ENCODE results near the gene AP4E1. TPM values are rescaled to one million over a fixed set of nuclear protein-coding genes. Genes with fewer than 3 reads are reported as not detected.
"Not testable (repeated sequence)": the region's sequence is repeated elsewhere in the genome, so short reads cannot be mapped to it uniquely, and the experiment has no call there.

The AP4E1 gene
- total RNA-seq, 1 experiment from 2014 or later = 11.8 TPM

DNA sequence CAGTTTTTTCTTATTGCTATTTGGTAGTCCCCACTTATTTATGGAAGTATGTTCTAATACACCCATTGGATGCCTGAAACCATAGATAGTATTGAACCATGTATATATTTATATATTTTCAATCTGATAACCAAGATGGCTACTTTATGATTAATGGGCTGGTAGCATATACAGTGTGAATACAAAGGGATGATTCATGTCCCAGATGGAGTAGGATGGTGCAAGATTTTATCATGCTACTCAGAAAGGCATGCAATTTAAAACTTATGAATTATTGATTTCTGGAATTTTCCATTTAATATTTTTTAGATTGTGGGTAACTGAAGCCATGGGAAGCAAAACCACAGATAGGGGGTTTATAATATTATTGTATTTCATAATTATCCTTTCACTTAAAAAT lies 35.2 kb downstream of the AP4E1 start:
- no peak for DNase-seq (ENCODE audit: extremely low read depth, low read depth)

DNA sequence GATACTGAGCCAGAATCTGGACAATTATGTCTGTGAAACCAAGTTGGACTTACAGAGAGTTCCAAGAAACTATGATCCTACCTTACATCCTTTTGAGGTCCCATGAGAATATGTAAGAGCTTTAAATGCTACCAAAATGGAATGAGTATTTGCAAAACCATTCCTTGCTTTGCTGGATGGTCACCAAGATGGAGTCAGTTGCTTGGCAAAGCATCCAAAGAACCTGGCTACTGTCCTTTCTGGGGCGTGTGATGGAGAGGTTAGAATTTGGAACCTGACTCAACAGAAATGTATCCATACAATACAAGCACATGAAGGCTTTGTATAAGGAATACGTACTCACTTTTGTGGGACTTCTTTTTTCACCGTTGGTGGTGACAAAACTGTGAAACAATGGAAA lies 36.2 kb downstream of the AP4E1 start:
- no peak for DNase-seq (ENCODE audit: extremely low read depth, low read depth)

DNA sequence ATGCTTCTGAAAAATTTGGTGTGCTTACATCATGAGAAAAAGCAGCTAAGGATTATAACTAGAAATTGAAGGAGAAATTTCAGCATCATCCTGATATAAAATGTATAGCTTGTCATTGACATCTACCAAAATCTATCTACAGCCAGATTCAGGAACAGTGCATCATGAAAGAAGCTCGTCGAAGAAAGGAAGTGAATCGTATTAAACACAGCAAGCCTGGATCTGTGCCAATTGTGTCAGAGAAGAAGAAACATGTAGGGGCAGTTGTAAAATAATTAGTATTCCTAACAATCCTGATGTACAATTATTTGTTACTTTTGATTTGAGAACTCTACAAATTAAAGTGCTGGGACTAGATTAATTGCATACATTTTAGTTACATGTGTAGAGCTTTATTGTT lies 37.2 kb downstream of the AP4E1 start:
- no peak for DNase-seq (ENCODE audit: extremely low read depth, low read depth)

DNA sequence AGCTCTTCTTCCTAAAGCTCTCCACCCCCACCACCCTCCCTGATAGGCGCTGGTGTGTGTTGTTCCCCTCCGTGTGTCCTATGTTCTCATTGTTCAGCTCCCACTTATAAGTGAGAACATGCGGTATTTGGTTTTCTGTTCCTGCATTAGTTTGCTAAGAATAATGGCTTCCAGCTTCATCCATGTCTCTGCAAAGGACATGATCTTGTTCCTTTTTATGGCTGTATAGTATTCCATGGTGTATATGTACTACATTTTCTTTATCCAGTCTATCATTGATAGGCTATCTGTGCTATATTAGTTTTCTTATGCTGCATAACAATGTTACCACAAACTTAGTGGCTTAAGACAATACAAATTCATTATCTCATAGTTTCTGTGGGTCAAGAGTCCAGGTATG lies 42.3 kb downstream of the AP4E1 start:
- DNase-seq (ENCODE audit: extremely low read depth, low read depth) = not testable (repeated sequence)

DNA sequence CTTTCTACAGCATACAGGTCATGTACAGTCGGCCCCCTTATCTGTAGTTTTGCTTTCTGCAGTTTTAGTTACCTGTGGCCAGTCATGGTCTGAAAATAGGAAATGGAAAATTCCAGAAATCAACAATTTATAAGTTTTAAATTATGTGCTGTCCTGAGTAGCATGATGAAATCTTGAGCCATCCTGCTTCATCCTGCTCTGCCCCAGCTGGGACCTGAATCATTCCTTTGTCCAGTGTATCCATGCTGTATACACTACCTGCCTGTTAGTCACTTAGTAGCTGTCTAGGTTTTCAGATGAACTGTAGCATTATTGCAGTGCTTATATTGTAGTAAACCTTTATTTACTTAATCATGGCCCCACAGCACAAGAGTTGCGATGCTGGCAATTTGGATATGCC lies 44.8 kb downstream of the AP4E1 start:
- DNase-seq (ENCODE audit: extremely low read depth, low read depth) = no peak

DNA sequence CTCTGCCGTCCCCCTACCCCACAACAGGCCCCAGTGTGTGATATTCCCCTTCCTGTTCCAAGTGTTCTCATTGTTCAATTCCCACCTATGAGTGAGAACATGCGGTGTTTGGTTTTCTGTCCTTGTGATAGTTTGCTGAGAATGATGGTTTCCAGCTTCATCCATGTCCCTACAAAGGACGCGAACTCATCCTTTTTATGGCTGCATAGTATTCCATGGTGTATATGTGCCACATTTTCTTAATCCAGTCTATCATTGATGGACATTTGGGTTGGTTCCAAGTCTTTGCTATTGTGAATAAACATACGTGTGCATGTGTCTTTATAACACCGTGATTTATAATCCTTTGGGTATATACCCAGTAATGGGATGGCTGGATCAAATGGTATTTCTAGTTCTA lies 46.4 kb downstream of the AP4E1 start:
- DNase-seq (ENCODE audit: extremely low read depth, low read depth) = not testable (repeated sequence)

DNA sequence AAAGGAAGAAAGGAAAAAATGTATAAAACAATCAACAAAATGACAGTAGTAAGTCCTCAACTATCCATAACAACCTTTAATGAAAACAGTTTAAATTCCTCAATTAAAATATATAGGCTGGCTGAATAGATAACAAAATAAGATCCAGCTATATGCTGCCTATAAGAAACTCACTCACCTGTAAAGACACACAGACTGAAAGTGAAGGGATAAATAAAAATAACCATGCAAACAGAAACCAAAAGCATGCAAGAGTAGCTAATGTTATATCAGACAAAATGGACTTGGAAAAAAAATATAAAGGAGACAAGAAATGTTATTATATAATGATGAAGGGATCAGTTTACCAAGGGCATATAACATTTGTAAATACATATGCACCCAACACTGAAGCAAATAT lies 51.2 kb downstream of the AP4E1 start:
- no peak for DNase-seq (ENCODE audit: extremely low read depth, low read depth)

DNA sequence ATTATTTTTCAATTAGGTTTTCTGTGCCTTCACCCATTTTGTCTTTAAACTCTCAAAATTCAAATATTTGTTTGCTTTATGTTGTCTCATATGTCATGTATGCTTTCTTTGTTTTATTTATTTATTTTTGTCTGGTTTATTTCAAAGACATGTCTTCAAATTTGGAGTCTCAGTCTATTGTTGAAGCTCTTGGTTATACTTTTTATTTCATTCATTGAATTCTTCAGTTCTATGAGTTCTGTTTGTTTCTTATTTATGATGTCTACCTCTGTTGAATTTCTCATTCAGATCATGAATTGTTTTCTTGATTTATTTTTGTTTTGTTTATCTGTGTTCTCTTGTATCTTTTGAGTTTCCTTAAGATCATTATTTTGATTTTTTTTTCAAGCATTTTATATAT lies 55.6 kb downstream of the AP4E1 start:
- no peak for DNase-seq (ENCODE audit: extremely low read depth, low read depth)

DNA sequence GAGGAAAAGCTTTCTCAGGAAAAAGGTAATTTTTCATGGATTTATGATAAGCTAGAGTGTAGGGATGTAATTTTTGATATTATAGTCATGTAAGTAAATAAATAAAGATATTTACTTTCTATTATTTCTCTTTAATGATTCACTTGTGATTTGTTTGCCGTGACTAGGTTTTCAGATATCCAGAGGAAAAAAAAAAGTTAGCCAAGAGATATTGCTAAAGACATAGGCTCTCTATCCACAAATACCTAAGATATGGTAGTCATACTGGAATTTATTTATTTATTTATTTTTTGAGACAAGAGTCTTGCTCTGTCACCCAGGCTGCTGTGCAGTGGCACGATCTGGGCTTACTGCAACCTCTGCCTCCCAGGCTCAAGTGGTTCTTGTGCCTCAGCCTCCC lies 59.9 kb downstream of the AP4E1 start:
- no peak for DNase-seq (ENCODE audit: extremely low read depth, low read depth)

DNA sequence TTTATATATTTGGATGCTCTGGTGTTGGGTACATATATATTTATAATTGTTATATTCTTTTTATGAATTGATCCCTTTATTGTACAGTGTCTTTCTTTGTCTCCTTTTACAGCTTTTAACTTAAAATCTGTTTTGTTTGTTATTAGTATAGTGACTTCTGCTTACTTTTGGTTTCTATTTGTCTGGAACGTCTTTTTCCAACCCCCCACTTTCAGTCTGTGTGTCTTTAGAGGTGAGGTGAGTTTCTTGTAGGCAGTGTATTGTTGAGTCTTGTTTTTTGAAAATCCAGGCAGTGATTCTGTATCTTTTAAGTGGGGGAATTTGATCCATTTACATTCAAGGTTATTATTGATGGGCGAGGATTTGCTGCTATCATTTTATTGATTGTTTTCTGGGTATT lies 62.0 kb downstream of the AP4E1 start:
- DNase-seq (ENCODE audit: extremely low read depth, low read depth) = no peak

DNA sequence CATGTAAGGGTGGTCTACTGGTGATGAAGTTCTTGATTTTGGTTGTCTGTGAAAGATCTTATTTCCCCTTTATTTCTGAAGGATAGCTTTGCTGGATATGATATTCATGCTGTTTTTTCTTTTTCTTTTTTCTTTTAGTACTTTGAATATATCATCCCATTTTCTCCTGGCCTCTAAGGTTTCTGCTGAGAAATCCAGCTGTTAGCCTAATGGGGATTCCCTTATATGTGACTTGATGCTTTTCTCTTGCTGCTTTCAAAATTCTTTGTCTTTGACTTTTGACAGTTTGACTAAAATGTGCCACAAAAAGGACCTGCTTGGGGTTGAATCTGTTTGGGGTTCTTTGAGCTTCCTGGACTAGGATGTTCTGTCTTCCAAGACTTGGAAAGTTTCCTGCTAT lies 62.6 kb downstream of the AP4E1 start:
- no peak for DNase-seq (ENCODE audit: extremely low read depth, low read depth)

DNA sequence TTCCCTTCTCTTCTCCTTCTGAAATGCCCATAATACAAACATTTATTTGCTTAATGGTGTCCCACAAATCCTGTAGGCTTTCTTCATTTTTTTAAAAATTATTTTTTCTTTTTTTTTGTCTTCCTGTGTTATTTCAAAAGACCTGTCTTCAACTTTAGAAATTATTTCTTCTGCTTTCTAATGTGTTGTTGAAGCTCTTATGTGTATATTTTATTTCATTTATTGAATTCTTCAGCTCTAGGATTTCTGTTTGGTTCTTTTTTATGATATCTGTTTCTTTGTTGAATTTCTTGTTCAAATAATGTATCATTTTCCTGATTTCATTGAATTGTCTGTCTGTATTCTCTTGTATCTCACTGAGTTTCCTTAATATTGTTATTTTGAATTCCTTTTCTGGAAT lies 63.1 kb downstream of the AP4E1 start:
- no peak for DNase-seq (ENCODE audit: extremely low read depth, low read depth)

DNA sequence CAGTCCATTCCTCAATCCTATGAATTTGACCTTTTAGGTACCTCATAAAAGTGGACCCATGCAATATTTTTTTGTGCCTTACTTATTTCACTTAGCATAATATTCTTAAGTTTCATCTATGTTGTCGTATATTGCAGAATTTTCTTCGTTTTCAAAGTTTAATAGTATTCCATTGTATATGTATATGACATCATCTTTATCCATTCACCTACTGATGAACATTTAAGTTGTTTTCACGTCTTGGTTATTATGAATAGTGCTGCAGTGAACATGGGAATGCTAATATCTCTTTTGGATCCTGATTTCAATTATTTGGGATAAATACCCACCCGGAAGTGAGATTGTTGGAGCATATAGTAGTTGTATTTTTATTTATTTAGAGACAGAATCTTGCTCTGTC lies 65.1 kb downstream of the AP4E1 start:
- no peak for DNase-seq (ENCODE audit: extremely low read depth, low read depth)

DNA sequence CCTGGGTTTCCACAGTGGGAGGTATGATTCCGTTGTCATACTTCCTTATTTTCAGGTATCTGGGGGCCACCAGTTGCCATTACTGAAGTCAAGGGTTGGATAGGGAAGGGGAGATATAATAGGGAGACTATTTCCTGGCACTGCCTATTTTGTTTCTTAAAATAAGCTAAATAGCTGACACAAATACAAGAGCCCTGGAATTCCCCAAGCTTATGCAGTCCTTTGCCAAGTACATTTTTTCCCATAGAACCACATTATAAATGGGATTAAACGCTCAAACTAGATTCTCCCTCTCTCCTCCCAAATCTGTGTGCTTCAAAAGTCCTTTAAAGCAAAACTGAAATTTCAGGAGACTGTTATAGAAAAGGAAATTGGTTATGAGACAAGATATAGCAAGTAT lies 68.7 kb downstream of the AP4E1 start:
- no peak for DNase-seq (ENCODE audit: extremely low read depth, low read depth)

DNA sequence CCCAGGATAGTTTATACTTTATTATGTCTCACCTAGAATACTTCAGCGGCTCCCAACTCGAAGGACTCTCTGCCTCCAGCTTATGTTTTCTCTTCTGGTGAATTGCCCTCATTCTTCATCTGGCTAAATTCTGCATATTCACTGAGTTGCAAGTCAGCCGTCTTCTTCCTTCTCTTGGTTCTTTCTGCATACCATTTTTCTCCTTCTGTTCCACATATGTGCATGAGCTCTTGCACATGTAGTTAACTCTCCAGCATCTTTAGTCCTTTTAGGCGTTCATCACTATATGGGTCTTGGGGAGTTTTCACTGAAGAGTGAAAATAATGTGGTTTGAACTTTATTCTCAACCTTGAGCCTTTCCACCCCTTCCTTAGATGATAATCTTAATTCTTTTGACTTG lies 70.1 kb downstream of the AP4E1 start:
- DNase-seq (ENCODE audit: extremely low read depth, low read depth) = no peak

DNA sequence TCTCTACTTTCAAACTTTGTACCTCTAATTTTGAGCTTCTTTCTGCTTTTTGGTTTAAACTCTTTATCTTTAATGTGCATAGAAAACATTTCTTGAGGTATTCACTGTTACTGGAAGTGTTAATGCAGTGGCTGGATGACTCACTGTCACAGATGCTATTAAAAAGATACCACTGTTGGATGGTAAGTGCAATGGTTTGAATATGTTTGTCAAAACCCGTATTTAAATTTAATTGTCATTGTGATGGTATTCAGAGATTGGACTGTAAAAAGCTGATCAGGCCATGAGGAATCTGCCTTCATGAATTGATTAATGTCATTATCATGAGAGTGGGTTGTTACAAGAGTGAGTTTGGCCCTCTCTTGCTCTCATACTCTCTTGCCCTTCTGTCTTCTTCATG lies 70.6 kb downstream of the AP4E1 start:
- DNase-seq (ENCODE audit: extremely low read depth, low read depth) = no peak

DNA sequence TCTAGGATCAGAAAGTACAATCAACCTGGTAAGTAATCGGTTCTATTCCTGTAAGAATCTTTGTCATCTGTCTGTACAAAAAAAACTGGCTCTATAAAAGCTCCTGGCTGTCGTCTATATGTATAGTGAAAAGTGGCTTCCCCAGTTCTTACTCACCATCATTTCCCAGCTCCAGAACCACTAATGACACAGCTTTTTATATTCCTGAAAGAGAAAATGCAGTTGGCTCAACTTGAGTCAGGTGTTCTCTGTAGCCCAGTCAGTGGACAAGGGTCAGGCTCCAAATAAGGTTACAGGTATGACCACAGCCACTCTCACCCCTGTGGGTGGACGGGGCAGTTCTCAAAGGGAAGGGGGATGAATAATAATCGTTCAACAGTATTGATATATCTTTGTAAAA lies 85.1 kb downstream of the AP4E1 start:
- no peak for DNase-seq (ENCODE audit: extremely low read depth, low read depth)

DNA sequence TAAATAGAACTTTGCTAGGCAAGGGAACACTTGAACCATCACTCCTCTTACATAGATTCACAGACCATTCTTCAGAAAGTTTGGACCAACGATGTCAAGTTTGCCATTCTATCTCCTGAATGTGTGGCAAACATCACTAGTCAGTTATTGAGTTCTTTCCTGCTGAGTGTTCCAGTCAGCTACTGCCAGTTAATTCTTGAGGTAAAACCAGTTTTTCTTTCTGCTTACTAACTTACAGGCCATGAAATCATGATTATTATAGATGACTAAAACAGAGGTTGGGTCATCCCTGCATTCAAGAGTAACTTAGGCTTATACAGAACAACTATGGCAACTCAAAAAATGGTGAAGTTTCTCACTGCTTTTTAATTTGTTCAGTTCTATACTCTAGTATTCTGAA lies 88.2 kb downstream of the AP4E1 start:
- DNase-seq (ENCODE audit: extremely low read depth, low read depth) = no peak

DNA sequence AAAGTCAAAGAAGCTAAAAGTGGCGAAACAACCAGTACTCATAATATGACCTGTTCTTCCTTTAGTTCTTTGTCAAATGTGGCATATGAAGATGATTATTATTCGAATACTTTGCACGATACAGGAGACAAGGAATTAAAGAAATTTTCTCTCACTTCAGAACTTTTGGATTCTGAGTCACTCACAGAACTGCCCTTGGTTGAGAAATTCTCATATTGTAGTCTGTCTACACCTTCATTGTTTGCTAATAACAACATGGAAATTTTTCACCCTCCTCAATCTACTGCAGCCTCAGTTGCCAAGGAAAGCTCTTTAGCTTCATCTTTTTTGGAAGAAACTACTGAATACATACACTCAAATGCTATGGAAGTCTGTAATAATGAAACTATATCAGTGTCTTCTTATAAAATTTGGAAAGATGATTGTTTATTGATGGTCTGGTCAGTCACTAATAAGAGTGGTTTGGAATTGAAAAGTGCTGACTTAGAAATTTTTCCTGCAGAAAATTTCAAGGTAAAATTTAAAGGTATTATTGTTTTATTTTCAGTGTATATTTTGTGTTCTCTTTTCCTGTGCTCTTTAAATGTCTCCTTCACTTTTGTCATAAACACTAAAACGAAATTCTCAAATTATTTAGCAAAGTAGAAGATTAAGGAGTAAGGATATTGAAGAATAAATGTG lies 89.0 kb downstream of the AP4E1 start:
- DNase-seq (ENCODE audit: extremely low read depth, low read depth) = no peak

DNA sequence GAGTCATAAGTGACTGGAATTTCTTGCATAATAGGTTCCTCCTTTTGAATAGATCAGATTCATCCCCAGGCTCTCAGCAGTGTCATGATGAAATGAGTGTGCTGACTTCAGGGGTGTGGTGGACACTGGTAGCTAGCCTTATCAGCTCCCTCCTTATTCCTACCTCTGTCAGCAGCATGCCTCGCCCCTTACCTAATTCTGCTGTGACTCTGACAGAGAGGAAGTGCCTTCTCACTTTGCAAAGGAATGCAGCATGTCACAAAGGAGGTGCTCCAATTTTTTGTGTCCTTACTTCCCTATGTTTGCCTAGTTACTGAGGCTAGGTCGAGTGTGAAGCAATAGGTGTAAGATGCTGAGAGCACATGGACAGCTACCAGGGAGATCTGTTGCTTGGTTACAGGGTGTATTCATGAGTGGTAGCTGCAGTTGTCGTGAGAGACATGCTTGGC lies 95.6 kb downstream of the AP4E1 start:
- peak; percentile 5 for DNase-seq (ENCODE audit: extremely low read depth, low read depth)

DNA sequence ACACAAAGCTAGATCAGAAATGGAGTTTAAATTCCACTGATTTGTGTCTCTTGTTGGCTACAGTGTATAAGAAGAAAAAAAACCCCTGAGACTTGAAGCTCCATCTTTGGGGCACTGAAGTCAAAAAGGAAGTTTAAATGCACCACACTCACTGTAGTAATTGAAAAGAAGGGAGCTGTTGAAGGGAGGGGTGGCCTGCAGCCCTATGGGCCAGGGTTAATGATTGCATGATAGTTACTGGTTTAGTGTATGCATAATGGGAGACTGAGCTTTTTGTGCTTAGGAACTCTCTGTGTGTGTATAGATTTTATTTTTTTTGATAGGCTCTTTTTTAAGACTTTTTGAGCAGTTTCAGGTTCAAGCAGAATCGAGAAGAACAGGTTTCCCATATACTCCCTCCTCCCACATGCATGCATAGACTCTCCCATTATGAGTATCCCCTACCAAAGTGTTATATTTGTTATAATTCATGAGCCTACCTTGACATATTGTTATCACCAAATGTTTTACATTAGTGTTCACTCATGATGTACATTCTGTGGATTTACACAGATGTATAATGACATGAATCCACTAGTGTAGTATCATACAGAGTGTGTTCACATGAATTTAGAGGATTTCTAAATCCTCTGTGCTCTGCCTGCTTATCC lies 98.0 kb downstream of the AP4E1 start:
- DNase-seq (ENCODE audit: extremely low read depth, low read depth) = no peak

DNA sequence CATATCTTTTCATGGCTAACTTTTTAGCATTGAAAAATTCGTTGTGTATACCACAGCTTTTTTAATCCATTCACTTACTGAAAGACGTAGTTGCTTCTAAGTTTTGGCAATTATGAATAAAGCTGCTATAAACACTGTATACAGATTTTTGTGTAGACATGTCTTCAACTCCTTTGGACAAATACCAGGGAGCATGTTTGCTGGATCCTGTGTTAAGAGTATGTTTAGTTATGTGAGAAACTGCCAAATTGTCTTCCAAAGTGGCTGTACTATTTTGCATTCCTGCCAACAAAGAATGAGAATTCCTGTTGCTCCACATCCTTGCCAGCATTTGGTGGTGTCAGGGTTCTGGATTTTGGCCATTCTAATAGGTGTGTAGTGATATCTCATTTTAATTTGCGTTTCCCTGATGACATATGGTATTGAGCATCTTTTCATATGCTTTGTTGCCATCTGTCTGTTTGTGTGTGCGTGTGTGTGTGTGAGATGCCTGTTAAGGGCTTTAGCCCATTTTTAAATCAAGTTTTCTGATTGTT lies 98.7 kb downstream of the AP4E1 start:
- DNase-seq (ENCODE audit: extremely low read depth, low read depth) = no peak

Data from NCI-H460 (cell line).